HG02623 (cell line): Measurements from ENCODE around the gene SBF2.

Source experiments
- ATAC-seq: cut with Tn5 transposase; IDR thresholded peaks from one replicate; pipeline ENCODE4 v1.9.1; 2021; ENCODE audit warnings: moderate library complexity; ENCODE audit not compliant: unreplicated experiment

Gene SBF2

GRCh38 chr11:9861860-9862725, 431.9 kb downstream of the SBF2 start:
- ATAC-seq, result peak; percentile 85

- ATAC-seq, result no peak
Measured at GRCh38 chr11:9859554-9860305, 434.3 kb downstream of the SBF2 start.

DNA sequence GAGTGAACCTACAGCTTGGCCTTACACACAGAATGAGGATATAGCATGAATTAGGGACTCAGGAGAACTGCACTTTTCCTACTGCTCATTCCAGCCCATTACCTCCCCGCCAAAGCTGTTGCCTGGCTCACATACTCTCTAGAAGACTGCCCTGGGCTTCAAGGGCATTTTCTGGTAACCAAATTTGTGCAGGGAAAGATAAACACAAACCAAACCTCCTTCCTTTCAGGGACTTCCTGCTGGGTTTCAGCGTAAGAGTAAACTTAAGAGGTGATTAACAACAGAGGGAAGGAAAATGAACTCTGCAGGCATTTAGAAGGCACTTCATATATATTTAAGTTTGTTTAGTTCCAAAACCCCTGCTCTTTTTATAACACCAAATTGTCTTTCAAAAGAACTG, 435.2 kb downstream of the SBF2 start:
- ATAC-seq, result no peak

- ATAC-seq, result no peak
Measured at GRCh38 chr11:9858218-9858617, 435.8 kb downstream of the SBF2 start.

DNA sequence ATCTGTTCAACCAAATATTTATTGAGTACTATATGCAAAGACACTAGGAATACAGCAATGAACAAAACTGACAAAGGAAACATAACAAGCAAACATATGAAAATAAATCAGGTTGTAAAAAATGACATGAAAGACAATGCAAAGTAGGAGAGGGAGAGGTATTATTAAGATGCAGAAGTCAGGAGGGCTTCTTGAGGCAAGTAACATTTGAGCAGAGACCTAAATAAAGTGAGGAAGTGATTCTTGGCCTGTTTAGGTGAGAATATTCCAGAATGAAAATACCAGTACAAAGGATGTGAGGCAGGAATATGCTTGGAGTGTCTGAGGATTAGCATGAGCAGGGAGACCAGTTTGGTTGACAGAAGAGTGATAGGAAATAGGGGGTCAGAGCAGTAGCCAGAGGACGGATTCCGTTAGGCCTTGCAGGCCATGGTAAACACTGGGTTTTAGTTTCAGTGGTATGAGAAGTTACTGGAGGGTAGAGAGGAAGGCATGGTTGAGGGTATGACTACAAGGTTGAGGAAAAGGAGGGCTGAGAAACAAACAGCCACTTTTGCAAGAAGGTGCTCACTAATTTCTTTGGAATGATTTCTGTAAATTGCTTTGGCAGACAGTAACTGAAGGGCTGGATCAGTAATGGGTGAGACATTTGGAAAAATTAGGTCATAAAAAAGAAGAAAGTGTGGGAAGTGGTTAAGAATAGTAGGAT, 438.3 kb downstream of the SBF2 start:
- ATAC-seq, result no peak

- ATAC-seq, result no peak
Measured at GRCh38 chr11:9853929-9854552, 440.0 kb downstream of the SBF2 start.

GRCh38 chr11:9852465-9852864, 441.6 kb downstream of the SBF2 start:
- ATAC-seq, result no peak

- no peak for ATAC-seq
Measured at GRCh38 chr11:9851366-9851765, 442.7 kb downstream of the SBF2 start.

DNA sequence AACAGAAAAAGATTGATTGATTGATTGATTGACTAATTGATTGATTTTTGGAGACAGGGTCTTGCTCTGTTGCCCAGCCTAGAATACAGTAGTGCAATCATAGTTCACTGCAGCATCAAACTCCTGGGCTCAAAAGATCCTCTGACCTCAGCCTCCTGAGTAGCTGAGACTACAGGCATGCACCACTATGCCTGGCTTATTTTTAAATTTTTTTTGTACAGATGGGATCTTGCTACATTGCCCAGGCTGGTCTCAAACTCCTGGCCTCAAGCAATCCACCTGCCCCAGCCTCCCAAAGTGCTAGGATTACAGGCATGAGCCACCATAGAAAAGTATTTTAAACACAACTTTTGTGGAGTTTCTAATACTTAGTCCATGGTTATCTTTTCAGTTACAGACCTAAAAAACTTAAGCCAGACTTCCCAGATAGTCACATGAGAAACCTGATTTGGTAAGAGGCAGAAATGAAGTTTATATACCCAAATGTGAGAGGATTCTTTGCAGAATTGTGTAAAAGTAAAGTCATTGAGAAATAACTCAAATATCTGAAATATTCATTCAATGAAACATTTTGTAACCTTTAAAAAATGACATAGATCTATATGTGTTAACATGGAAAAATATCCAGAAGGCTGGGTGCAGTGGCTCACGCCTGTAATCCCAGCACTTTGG, 443.7 kb downstream of the SBF2 start:
- ATAC-seq, result no peak

DNA sequence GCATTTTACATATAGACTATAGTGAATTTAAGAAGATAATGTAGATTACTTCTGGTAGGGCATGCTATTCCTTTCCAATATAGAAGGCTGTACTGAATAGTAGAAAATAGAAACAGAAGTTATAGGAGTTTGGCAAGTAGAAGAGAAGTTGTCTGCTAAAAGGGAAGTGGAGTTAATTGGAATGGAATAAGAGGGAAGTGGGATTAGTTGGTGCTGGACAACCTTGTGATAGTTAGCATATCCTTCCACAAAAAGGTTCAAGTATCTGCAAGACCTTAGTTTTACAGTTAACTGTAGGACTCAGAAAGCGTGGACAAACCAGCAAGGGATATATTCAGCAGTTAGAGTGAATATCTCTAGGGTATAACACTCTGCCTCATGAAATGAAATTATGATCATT, 444.6 kb downstream of the SBF2 start:
- ATAC-seq, result no peak

DNA sequence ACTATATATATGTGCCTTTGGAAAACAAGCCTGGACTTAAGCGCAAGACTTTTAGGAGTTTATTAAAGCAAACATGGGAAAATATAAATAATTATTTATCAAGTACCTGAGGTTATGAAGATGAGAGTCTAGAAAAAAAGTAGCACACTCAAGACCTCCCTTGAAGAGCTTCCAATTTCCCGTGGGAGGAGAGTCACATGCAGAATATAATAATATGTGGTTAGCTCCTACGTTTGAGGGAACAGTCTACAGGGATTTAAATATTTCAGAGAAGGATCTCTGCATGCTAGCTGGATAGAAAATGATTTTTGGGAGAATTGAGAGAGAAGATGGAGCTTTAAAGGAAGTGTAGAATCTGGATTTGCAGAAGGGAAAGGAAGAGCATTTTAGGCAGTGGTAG, 446.4 kb downstream of the SBF2 start:
- ATAC-seq, result no peak

- no peak for ATAC-seq
Measured at GRCh38 chr11:9842923-9843322, 451.1 kb downstream of the SBF2 start.

DNA sequence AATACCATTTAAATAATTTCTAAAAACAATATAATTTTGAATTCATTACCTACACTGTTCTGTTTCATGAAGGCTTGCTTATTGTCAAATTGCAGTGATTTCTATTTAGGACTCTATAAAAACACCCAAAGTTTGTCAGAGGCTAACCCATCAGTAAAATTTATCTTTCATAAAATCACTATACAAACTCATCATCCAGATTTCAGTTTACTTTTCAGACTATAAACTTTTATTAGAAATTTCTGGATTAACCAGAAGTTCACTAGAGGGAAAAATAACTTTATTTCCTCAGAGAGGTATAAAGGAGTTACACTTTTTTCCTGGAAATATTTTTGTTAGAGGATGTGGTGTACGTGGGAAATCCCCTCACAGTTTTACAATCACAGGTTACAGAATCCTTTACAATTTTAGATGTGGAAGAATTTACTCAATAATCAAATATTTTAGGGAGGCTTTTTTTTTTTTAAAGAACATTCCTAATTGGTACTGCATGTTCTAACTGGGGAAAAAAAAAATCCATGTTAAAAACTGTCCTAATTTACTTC, 453.5 kb downstream of the SBF2 start:
- ATAC-seq, result no peak

DNA sequence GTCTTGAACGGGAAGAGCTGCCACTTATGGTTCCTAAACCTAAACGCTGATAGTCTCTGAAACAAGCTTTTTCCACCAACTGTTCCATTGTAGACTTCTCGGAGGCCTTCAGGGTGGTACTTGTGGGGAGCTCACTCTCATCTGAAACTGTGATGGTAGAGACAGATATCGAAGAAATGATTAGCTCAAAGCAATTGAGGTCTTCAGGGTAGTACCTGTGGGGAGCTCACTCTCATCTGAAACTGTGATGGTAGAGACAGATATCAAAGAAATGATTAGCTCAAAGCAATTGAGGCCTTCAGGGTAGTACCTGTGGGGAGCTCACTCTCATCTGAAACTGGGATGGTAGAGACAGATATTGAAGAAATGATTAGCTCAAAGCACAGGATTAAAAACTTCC, 454.5 kb downstream of the SBF2 start:
- peak; percentile 12 for ATAC-seq

- ATAC-seq, result peak; percentile 71
Measured at GRCh38 chr11:9838961-9839360, 455.1 kb downstream of the SBF2 start.

DNA sequence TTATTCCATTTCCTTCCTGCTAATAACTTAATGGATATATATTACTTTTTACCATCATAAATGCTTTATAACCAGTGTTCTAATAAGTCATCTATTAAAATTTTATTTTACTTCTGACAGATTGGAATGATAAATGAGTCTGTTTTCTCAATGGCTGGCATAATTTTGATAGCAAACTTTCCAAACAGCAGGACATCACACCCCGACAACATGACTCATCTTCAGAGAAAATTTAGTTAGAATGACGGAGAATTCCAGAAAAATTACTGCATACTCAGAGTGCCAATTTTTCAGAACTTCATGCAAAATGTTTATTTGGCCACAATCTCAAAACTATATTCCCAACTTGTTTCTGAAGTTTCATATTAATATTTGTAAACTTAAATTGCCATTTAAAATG, 455.8 kb downstream of the SBF2 start:
- ATAC-seq, result no peak

- ATAC-seq, result no peak
Measured at GRCh38 chr11:9834291-9834690, 459.7 kb downstream of the SBF2 start.

GRCh38 chr11:9831122-9831521, 462.9 kb downstream of the SBF2 start:
- no peak for ATAC-seq

- ATAC-seq, result no peak
Measured at GRCh38 chr11:9827708-9828107, 466.3 kb downstream of the SBF2 start.

DNA sequence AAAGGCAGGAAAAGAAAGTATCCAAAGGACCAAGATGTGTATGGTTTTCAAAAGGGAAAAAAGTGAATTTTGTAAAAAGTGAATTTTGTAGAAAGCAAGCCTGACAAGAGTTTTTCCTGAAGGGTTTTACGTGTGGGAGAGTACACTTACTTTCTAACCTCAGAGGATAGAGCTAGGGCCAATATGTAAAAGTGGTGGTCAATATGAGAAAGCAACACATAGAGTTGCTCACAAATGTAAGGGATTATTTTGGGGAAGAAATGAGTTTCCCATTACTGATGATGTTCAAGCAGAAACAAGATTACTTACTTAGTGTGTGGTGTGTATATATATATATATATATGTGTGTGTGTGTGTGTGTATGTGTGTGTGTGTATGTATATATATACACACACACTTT, 467.6 kb downstream of the SBF2 start:
- ATAC-seq, result no peak
